AG04449 (cell line): ENCODE results near the gene KIF6.

Experiments used
- CTCF ChIA-PET: fragments of 350-600 bp; formaldehyde crosslinking; extraction: SDS; loops from one replicate; lab custom pipeline; 2021; ENCODE audit warnings: antibody characterized with exemption; lab: Yijun Ruan, JAX
- POLR2A ChIA-PET: fragments of 400-600, 350-600 bp; formaldehyde crosslinking; extraction: SDS; loops from one replicate; lab custom pipeline; 2020; ENCODE audit warnings: antibody characterized with exemption, inconsistent platforms; lab: Yijun Ruan, JAX
- DNase-seq: peaks from one replicate; pipeline ENCODE4 v3.0.0-alpha.2; 2010; ENCODE audit warnings: low read depth, low spot score
- H3K4me3 ChIP-seq: 2 replicates; pipeline ENCODE4 v1.5.1; 2011; ENCODE audit warnings: low read depth, mild to moderate bottlenecking, control low read depth, low read length
- TF ChIP-seq, protein P1 (sequence below): IDR thresholded peaks from one replicate; pipeline ENCODE4 v1.5.1; 2011; ENCODE audit warnings: mild to moderate bottlenecking, moderate library complexity, low read length, control low read depth, inconsistent platforms; ENCODE audit not compliant: insufficient read depth; ENCODE audit errors: missing control alignments

Gene KIF6

DNA sequence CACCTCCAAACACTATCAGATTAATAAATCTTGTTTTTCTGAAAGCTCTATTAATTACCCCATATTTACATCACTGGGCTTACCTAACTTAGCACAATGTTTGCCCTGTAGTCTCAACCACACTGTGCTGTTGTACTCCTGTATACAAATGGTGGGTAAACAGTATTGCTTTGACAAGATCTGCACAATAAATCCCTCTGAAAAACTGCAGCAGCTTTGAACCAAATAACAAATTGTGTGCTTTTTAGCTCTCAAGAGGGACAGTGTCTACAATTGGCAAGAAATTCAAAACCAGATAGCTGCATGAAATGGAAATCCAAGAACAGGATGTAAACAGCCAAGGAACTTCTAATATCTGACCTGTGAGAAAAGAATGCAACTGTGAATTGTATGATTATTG is 10.4 kb downstream of the KIF6 start:
- CTCF ChIA-PET: no interaction called here
- no peak for DNase-seq
- H3K4me3 ChIP-seq: no peak overlapping the region
- TF ChIP-seq, protein P1, sequence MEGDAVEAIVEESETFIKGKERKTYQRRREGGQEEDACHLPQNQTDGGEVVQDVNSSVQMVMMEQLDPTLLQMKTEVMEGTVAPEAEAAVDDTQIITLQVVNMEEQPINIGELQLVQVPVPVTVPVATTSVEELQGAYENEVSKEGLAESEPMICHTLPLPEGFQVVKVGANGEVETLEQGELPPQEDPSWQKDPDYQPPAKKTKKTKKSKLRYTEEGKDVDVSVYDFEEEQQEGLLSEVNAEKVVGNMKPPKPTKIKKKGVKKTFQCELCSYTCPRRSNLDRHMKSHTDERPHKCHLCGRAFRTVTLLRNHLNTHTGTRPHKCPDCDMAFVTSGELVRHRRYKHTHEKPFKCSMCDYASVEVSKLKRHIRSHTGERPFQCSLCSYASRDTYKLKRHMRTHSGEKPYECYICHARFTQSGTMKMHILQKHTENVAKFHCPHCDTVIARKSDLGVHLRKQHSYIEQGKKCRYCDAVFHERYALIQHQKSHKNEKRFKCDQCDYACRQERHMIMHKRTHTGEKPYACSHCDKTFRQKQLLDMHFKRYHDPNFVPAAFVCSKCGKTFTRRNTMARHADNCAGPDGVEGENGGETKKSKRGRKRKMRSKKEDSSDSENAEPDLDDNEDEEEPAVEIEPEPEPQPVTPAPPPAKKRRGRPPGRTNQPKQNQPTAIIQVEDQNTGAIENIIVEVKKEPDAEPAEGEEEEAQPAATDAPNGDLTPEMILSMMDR: no peak
- POLR2A ChIA-PET: no interaction called here

DNA sequence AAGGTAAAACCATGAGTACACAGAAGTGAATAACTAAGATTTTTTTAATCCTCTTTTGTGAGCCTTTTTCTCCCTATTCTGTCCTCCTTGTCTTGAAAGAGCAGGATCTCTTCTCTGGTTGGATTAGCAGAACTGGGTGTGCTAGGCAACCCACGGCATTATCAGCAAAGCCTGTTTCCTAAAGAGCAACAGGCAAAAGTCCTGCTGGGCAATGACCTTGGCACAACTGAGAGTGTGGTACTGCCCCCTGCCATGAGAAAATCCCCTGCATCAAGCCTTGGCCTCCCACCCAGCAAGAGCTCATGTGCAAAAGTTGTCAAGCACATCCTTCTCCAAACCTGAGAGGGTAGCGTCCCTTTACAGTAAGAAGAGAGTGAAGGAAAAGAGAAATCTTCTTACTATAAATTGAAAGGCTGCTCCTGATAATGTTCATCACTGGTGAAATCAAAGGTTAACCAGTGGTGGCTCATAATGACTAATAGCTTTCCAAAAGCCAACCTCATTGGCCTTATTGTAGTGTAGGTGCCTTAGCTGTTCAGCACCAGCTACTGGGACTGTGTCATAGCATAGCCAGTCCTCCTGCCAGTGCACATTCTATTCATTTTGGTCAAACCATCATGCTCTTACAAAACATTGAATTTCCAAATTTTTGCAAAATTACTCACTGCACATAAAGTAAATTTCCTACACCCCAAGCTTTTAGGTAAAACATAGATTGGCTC is 17.1 kb downstream of the KIF6 start:
- ChIA-PET CTCF (no interaction called here), POLR2A (no interaction called here)
- TF ChIP-seq, protein P1: no peak
- no peak for DNase-seq
- H3K4me3 ChIP-seq: no peak overlapping the region

DNA sequence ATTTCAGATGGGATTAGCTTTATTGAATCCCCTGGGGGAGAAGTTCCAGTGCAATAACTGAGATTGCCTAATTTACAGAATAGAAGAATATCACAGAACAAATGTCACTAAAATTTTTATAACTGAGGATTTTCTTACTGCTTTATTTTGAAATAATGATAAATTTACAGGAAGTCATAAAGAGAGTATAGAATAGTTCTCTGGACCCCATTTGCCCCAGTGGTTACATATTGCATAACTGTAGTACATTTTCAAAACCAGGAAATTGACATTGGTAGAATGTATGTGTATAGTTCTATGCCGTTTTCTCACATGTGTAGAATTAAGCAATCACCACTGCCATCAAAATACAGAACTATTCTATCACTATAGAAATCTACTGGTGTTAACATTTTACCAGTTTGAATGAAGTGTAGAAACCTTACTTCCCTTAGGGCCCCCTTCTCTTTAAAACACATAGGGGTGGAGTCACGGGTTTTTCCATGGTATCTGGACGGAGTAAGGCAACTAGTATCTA is 18.3 kb downstream of the KIF6 start:
- no peak for DNase-seq
- H3K4me3 ChIP-seq: no peak overlapping the region
- TF ChIP-seq, protein P1: no peak
- ChIA-PET POLR2A (no interaction called here), CTCF (no interaction called here)

DNA sequence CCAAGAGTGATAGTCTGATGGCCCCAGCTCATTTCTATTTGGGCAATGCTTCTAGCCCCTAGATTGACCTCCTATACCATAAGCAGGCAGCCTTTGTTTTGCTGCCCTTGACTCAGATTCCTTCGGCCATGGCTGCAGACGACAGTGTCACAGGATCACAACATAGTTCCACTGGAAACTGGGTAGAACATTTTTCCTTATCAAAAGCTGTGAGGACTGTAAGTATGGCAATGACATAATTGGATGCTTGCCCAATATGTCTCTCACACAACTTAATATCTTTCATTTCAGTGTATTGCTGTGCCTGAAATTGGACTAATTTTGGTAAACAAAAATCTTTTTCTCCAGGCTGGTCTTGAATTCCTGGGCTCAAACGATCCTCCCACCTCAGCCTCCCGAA is 22.9 kb downstream of the KIF6 start:
- CTCF ChIA-PET: no interaction called here

DNA sequence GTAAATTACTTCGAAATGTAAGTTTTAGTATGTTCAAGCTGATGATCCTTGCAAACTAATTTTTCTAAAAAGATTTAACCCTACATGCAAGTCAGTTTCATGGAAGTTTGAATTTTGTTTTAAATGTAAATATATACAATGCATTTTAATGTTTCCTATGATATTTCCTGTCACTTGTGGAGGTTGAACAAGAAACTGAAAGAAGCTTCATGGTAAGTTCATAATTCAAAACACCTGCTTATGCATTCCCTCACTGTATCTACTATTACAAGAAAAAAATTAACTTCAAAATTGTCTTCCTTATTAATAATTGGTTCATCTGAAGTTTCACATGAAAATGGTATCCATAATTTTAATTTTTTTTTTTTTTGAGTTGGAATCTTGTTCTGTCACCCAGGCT is 24.8 kb downstream of the KIF6 start:
- no peak for DNase-seq
- no peak overlapping the region for H3K4me3 ChIP-seq
- TF ChIP-seq, protein P1: no peak
- ChIA-PET CTCF (interaction anchor here (0.8 kb wide), 1 partner anchor 12 kb away, joined by 3 read pairs; no protein-coding TSS in a partner anchor), POLR2A (no interaction called here)

More for the DNA sequence above, 22.9 kb downstream of the KIF6 start:
- POLR2A ChIA-PET: no interaction called here
- DNase-seq: no peak
- no peak overlapping the region for H3K4me3 ChIP-seq
- TF ChIP-seq, protein P1: no peak

DNA sequence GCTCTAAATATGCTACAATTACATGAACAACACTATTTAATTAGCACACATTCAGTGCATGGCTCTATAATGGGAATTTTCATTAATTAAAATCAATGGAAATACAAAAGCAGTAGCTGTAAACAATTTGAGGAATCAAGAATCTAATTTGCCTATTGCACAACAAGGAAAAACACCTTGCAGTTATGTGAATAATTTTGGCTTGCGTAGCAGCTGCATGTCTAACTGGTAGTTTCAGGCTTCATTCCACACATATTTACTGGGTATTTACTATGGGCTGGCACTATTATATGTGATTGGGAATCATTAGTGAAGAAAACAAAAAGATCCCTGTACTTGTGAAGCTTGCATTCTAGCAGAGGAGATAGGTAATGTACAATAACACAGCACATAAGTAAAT is 26.4 kb downstream of the KIF6 start:
- no peak overlapping the region for H3K4me3 ChIP-seq
- TF ChIP-seq, protein P1: no peak
- POLR2A ChIA-PET: no interaction called here
- CTCF ChIA-PET: no interaction called here
- no peak for DNase-seq
